ENCODE data around the gene CAMKMT.

DNA sequence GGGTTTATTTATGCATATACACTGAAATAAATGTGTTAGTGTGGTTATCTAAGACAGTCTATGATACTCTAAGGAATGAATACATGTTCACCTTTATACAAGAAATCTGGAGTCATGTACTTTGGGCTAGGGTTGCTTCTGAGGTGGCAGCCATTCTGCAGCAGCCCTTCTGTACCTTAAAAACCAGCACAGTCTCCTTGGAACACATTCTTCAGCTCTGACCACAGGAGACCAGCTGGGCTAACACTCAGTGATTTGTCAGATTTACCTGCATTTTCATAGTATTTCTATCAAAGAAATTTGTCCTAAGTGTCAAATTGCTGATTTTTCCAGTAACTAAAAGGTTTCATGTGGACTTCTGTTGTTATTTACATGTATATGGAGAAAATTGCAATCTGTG lies 167.7 kb downstream of the CAMKMT start:
- TF ChIP-seq, protein P1, sequence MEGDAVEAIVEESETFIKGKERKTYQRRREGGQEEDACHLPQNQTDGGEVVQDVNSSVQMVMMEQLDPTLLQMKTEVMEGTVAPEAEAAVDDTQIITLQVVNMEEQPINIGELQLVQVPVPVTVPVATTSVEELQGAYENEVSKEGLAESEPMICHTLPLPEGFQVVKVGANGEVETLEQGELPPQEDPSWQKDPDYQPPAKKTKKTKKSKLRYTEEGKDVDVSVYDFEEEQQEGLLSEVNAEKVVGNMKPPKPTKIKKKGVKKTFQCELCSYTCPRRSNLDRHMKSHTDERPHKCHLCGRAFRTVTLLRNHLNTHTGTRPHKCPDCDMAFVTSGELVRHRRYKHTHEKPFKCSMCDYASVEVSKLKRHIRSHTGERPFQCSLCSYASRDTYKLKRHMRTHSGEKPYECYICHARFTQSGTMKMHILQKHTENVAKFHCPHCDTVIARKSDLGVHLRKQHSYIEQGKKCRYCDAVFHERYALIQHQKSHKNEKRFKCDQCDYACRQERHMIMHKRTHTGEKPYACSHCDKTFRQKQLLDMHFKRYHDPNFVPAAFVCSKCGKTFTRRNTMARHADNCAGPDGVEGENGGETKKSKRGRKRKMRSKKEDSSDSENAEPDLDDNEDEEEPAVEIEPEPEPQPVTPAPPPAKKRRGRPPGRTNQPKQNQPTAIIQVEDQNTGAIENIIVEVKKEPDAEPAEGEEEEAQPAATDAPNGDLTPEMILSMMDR (IDR thresholded peaks at IDR 0.05; ENCODE audit: low read length) = no peak
- TF ChIP-seq EZH2 (optimal IDR thresholded peaks at IDR 0.05; ENCODE audit: low read depth, low read length) = no peak
